GM21737 (cell line): Measurements from ENCODE around the gene GJA4.
"Not testable (repeated sequence)": the region's sequence is repeated elsewhere in the genome, so short reads cannot be mapped to it uniquely, and the experiment has no call there.

ENCODE experiments used
- ATAC-seq: cut with Tn5 transposase; IDR thresholded peaks from one replicate; pipeline ENCODE4 v1.9.1; 2021; ENCODE audit warnings: mild to moderate bottlenecking, moderate library complexity; ENCODE audit not compliant: unreplicated experiment

GJA4 gene

GRCh38 chr1:34787461-34788420, 5.1 kb upstream of the GJA4 start:
- no peak for ATAC-seq

DNA sequence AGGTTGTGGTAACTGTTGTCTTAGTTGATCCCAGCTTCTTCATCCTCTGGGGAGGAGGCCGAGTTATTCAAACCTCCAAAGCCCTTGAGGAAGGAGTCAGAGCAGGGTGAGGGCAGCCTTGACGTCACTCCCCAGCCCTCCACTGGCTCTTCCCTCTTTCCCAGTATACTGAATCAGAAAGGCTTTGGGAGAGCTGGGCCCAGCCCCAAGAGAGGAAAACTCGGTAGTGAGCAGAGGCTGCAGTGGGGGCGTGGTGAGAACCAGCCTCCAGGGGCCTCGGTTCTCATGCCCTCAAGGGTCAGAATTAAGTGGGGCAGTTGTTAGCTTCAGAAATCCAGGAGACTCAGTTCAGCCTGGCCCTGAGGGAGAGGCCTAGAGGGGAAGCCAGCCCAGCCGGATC, 1.8 kb upstream of the GJA4 start:
- ATAC-seq, result no peak

DNA sequence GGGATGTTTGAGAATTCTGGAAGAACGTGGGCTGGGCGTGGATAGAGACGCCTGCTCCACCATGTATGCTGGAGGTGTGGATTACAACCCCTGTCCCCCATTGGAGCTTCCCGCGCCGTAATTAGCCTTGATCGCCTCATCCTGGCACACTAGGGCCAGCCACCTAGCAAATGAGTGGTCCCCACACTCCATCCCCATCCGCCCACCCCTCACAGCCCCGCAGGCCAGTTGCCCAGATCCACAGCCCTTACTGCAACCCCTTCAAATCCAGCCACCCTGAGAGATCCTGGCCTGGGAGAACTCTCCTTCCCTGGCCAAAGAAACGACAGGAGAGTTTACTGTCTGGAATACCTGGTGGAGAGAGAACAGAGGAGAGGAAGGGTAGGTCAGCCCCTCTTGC, 375 bp upstream of the GJA4 start:
- no peak for ATAC-seq

- no peak for ATAC-seq
Measured at GRCh38 chr1:34794001-34794789, 1.4 kb downstream of the GJA4 start.

DNA sequence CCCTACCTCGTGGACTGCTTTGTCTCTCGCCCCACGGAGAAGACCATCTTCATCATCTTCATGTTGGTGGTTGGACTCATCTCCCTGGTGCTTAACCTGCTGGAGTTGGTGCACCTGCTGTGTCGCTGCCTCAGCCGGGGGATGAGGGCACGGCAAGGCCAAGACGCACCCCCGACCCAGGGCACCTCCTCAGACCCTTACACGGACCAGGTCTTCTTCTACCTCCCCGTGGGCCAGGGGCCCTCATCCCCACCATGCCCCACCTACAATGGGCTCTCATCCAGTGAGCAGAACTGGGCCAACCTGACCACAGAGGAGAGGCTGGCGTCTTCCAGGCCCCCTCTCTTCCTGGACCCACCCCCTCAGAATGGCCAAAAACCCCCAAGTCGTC, 2.0 kb downstream of the GJA4 start:
- no peak for ATAC-seq

- no peak for ATAC-seq
Measured at GRCh38 chr1:34795916-34796315, 3.1 kb downstream of the GJA4 start.

DNA sequence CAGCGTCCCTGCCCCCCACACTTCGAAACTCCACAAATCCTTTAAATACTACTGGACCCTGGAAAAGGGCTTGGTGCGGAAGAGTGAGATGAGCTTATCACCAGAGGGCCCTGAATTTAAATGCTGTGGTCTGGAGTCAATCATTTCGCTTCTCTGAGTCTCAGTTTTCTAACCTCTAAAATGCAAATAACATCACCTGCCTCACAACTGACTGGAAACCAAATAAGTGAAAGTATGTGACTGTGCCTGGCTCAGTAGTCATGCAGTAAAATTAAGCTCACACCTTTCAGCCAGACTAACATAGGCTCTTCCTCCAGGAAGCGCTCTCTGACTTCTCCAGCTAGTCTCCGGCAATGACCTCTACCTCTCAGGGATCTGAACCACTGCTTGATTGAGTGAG, 4.2 kb downstream of the GJA4 start:
- ATAC-seq, result no peak

- ATAC-seq, result no peak
Measured at GRCh38 chr1:34800214-34800613, 7.4 kb downstream of the GJA4 start.

DNA sequence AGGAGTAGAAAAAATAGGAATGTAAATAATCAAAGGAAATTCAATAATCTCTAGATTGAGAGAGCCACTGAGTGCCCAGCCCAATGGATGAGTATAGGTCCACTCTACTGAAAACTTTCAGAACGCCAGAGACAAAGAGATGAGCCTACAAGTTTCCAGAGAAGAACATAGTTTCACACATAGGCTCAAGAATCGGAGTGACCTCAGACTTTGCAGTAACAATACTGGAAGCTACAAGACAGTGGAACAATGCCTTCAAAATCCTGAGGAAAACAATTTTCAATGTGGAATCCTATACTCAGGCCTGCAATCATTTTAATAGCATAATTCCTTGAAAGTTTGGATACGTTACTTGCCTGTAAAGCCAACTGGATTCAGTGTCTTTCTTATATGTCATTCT, 11.0 kb downstream of the GJA4 start:
- no peak for ATAC-seq

DNA sequence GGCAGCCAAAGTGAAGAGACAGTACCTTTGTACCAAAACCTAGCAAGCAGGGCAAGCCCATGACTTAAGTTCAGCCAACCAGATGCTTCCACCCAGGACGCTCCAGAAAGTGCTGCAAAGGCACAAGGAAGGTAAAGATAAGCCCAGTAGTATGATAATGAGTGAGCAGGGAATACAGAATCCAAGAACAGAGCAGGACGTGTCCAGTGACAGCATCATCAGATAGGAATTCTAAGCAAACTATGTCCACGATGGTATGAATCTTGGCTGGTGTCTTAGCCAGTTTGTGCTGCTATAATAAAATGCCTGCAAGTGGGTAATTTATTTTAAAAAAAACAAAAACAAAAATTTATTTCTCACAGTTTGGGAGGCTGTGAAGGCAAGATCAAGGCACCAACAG, 13.6 kb downstream of the GJA4 start:
- no peak for ATAC-seq

GRCh38 chr1:34808051-34808810, 15.4 kb downstream of the GJA4 start:
- ATAC-seq, result no peak

DNA sequence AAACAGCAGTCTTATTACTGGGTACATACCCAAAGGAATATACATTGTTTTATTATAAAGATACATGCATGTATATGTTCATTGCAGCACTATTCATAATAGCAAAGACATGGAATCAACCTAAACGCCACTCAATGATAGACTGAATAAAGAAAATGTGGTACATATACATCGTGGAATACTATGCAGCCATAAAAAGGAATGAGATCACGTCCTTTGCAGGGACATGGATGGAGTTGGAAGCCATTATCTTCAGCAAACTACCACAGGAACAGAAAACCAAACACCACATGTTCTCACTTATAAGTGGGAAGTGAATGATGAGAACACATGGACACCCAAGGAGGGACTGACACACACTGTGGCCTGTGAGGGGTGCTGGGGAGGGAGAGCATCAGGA, 18.0 kb downstream of the GJA4 start:
- ATAC-seq, result not testable (repeated sequence)

DNA sequence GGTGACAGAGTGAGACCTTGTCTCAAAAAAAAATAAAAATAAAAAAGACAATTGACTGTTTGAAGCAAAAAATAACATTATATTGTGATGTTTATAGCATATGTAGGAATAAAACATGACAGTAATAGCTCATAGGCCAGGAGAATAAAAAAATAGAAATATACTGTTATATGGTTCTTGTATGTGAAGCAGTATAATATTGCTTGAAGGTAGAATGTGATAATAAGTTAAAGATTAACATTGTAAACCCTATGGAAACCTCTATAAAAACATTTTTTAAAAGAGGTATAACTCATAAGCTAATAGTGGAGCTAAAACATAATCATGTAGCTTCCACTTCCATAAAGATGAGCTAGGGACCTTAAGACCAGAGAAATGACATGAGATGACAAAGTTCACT, 23.5 kb downstream of the GJA4 start:
- ATAC-seq, result no peak

- no peak for ATAC-seq
Measured at GRCh38 chr1:34816778-34817177, 24.0 kb downstream of the GJA4 start.

GRCh38 chr1:34818862-34819261, 26.1 kb downstream of the GJA4 start:
- not testable (repeated sequence) for ATAC-seq

DNA sequence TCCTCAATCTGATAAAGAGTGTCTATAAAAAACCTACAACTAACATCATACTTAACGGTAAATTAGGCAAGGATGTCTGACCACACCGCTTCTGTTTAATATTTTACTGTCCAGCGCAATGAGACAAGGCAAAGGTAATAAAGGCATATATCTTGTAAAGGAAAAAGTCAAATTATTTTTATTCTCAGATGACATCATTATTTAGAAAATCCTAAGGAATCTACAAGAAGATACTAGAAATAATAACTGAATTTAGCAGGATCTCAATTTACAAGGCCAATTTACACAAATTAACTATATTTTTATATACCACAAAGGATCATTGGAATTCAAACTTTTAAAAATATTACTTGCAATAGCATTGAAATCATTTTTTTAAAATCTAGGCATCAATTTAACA, 29.4 kb downstream of the GJA4 start:
- ATAC-seq, result no peak

- ATAC-seq, result no peak
Measured at GRCh38 chr1:34824817-34825454, 32.1 kb downstream of the GJA4 start.

GRCh38 chr1:34825455-34826091, 32.8 kb downstream of the GJA4 start:
- no peak for ATAC-seq

DNA sequence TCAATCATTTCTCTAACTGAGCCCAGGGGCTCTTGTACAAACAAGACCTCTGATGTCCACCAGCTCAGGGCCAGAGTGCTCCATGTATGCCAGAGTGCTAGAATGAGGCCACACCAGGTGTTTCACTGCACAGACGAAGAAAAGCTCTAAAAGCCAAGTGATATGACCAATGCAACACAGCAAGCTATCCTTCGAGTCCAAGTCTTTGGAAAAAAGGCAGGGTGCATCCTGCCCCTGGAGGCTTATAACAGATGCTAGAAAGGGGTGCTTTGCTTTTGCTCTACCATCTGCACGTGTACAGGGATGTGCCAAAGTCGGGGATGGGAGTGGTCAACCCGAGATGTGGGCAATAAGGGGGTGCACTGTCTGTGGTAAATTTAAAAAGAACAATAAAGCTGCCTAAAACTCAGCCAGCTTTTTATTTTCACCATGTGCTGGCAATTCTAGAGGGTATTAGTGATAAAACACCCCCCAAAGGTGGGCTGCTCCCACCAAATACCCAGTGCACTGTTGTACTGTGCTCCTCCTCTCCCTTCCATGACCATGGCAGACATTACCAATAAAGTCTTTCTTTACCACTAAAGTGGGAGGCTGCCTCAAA, 34.6 kb downstream of the GJA4 start:
- no peak for ATAC-seq

DNA sequence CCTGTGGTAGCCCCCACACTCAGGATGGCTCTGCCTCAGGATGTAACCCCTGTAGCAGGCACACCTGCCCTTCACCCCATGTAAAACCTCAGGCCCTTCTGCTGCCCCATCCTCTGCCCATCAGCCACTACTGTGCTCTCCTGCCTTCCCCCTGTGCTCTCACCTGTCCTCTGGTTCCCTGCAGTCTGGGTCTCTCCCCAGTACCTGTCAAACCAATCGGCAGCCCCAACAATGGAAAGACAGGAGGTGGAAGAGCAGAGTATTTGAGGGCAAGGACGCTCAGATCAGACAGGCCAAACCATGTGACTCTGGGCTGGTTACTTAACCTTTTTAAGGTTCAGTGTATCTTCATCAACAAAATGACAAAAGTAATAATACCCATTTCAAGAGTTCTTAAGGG, 35.8 kb downstream of the GJA4 start:
- ATAC-seq, result no peak
